Measurements from ENCODE around the gene JMJD1C.

Gene JMJD1C

GRCh38 chr10:63252095-63252762 is 213.5 kb downstream of the JMJD1C start:
- TF ChIP-seq CTCF (IDR thresholded peaks at IDR 0.05; ENCODE audit: control insufficient read depth, extremely low read depth, insufficient read depth), result no peak
- no peak for DNase-seq (ENCODE audit: low read depth)
- no peak overlapping the region for H3K4me3 ChIP-seq (ENCODE audit: low read depth, low read length)

- no peak for DNase-seq (ENCODE audit: low read depth)
- no peak overlapping the region for H3K4me3 ChIP-seq (ENCODE audit: low read depth, low read length)
- TF ChIP-seq CTCF (IDR thresholded peaks at IDR 0.05; ENCODE audit: control insufficient read depth, extremely low read depth, insufficient read depth), result no peak
Measured at GRCh38 chr10:63250032-63250431, 215.7 kb downstream of the JMJD1C start.

DNA sequence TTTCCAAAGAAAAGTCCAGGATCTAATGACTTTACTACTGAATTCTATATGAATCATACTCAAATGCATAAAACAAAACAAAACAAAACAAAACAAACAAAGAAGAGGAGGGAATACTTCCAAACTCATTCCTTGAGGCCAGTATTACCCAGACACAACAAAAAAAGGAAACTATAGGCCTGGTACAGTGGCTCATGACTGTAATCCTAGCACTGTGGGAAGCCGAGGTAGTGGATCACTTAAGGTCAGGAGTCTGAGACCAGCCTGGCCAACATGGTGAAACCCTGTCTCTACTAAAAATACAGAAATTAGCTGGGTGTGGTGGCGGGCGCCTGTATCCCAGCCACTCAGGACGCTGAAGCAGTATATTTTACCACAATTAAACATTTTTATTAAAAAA is 218.0 kb downstream of the JMJD1C start:
- TF ChIP-seq CTCF (IDR thresholded peaks at IDR 0.05; ENCODE audit: control insufficient read depth, extremely low read depth, insufficient read depth), result no peak
- H3K4me3 ChIP-seq (ENCODE audit: low read depth, low read length), result no peak overlapping the region
- no peak for DNase-seq (ENCODE audit: low read depth)

DNA sequence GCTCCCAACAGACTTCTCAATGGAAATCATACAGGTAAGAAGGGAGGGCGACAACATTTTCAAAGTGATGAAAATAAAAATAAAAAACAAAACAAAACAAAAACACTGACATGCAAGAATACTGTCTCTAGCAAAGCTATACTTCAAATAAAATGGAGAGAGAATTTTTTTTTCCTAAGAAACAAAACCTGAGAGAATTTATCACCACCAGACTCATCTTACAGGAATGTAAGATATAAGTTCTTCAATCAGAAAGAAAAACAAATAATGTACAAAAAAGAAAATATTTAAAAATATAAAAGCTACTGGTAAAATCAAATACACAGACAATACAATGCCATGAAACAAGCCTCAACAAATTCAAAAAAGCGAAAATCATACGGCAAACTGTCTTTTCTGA is 219.4 kb downstream of the JMJD1C start:
- H3K4me3 ChIP-seq (ENCODE audit: low read depth, low read length), result no peak overlapping the region
- TF ChIP-seq CTCF (IDR thresholded peaks at IDR 0.05; ENCODE audit: control insufficient read depth, extremely low read depth, insufficient read depth), result no peak
- DNase-seq (ENCODE audit: low read depth), result no peak

- TF ChIP-seq CTCF (IDR thresholded peaks at IDR 0.05; ENCODE audit: control insufficient read depth, extremely low read depth, insufficient read depth), result no peak
- H3K4me3 ChIP-seq (ENCODE audit: low read depth, low read length), result no peak overlapping the region
- DNase-seq (ENCODE audit: low read depth), result no peak
Measured at GRCh38 chr10:63241841-63242281, 223.9 kb downstream of the JMJD1C start.

DNA sequence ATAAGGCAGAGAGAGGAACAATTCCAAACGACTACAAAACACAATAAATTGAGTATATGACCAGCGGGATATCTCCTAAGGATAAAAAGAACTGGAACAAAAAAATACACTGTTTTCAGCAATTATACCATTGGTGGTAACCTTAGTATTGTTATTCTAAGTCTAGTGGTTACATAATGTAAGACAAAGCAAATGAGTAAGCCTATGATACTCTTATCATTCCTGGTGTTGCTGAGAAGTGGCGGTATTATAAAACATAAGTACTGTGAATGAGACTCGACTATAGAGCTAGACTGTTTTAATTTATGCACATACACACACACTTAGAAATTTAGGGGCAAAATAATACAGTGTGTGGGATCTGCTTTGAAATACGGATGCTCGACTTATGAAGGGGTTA is 225.0 kb downstream of the JMJD1C start:
- no peak for TF ChIP-seq CTCF (IDR thresholded peaks at IDR 0.05; ENCODE audit: control insufficient read depth, extremely low read depth, insufficient read depth)
- H3K4me3 ChIP-seq (ENCODE audit: low read depth, low read length), result no peak overlapping the region
- DNase-seq (ENCODE audit: low read depth), result no peak

DNA sequence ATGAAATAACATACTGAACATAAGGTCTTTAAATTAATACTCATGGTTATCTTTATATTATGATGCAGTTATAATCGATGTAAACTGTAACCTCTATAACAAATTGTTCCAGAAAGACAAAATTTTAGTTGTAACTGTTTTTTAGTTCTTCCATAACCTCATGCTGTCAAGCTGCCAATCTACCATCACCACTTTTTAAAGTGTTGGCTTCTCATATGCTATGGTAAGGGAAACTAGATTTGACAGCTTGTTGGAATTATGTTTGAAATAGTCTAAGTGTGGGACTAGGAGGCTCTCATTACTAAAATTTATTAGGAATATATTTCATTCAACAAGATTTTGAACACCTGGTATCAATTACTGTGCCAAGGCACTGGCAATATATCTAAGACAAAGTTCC is 227.3 kb downstream of the JMJD1C start:
- no peak overlapping the region for H3K4me3 ChIP-seq (ENCODE audit: low read depth, low read length)
- TF ChIP-seq CTCF (IDR thresholded peaks at IDR 0.05; ENCODE audit: control insufficient read depth, extremely low read depth, insufficient read depth), result no peak
- DNase-seq (ENCODE audit: low read depth), result no peak

All from LNCaP clone FGC (cell line).